ENCODE results near the gene GPR3. TPM values are rescaled to one million over a fixed set of nuclear protein-coding genes. Genes with fewer than 3 reads are reported as not detected.
"Not testable (repeated sequence)": the region's sequence is repeated elsewhere in the genome, so short reads cannot be mapped to it uniquely, and the experiment has no call there.

Gene GPR3
- total RNA-seq, 1 experiment from 2014 or later: 0.95 TPM

GRCh38 chr1:27383661-27384060 is 8.8 kb upstream of the GPR3 start:
- ATAC-seq: no peak
- H3K27ac ChIP-seq (ENCODE audit: low read length): no peak overlapping the region
- ChIA-PET POLR2A (interaction anchor here (0.5 kb wide), 1 partner anchor 9 kb away, joined by 3 read pairs; the partner anchor contains the start of gene GPR3), CTCF (interaction anchor here (0.6 kb wide), 1 partner anchor 385 kb away, joined by 4 read pairs; no protein-coding TSS in a partner anchor)
- no peak for DNase-seq (ENCODE audit: low read depth, low spot score)
- no peaks in the 10 kb centered on the region for H3K27me3 ChIP-seq (ENCODE audit: control insufficient read depth, insufficient read depth, low read length)
- in situ Hi-C loops (cut with HindIII; ENCODE audit: low pct_unique_long_range_greater_than_20kb, low sequenced_read_pairs) (no loop called here), intact Hi-C loops (cut with micrococcal nuclease; ENCODE audit: unreplicated experiment) (no loop called here)
- no TSS peak for BruUV-seq (replicated peaks)
- no peaks in the 10 kb centered on the region for H3K4me1 ChIP-seq (ENCODE audit: control insufficient read depth, insufficient read depth, low read length)
- H3K36me3 ChIP-seq (ENCODE audit: control insufficient read depth, insufficient read depth, low read length): no peaks in the 10 kb centered on the region
- TF ChIP-seq TCF7L2 (IDR thresholded peaks at IDR 0.05; ENCODE audit: low read depth, low read length) (no peak), CTCF (IDR thresholded peaks at IDR 0.05) (no peak), SIN3A (IDR thresholded peaks at IDR 0.05; ENCODE audit: borderline replicate concordance, insufficient read depth, low read depth, low read length) (no peak), POLR2AphosphoS5 (IDR thresholded peaks at IDR 0.05; ENCODE audit: low read depth, low read length) (no peak), REST (IDR thresholded peaks at IDR 0.05; ENCODE audit: insufficient read depth in 1 of 2, low read depth in 2 of 2, low read length in 1 of 2) (no peak)
- H3K9me3 ChIP-seq (ENCODE audit: control insufficient read depth, insufficient read depth, low read depth, low read length): no peaks in the 10 kb centered on the region
- H3K4me3 ChIP-seq (ENCODE audit: low read depth in 2 of 2, low read length in 2 of 2): no peak overlapping the region

GRCh38 chr1:27384797-27385196 is 7.6 kb upstream of the GPR3 start:
- CTCF ChIA-PET; H3K36me3 ChIP-seq (ENCODE audit: control insufficient read depth, insufficient read depth, low read length); H3K27ac ChIP-seq (ENCODE audit: low read length); in situ Hi-C loops (cut with HindIII; ENCODE audit: low pct_unique_long_range_greater_than_20kb, low sequenced_read_pairs); DNase-seq (ENCODE audit: low read depth, low spot score); BruUV-seq (replicated peaks); H3K27me3 ChIP-seq (ENCODE audit: control insufficient read depth, insufficient read depth, low read length); H3K4me3 ChIP-seq (ENCODE audit: low read depth in 2 of 2, low read length in 2 of 2); H3K4me1 ChIP-seq (ENCODE audit: control insufficient read depth, insufficient read depth, low read length); H3K9me3 ChIP-seq (ENCODE audit: control insufficient read depth, insufficient read depth, low read depth, low read length); ATAC-seq; POLR2A ChIA-PET; intact Hi-C loops (cut with micrococcal nuclease; ENCODE audit: unreplicated experiment): not testable (repeated sequence)

- in situ Hi-C loops (cut with HindIII; ENCODE audit: low pct_unique_long_range_greater_than_20kb, low sequenced_read_pairs) (no loop called here), intact Hi-C loops (cut with micrococcal nuclease; ENCODE audit: unreplicated experiment) (no loop called here)
- ChIA-PET POLR2A (no interaction called here), CTCF (interaction anchor here (1.2 to 2.2 kb wide), 2 partner anchors 89 to 92 kb away, joined by 5 to 10 read pairs; no protein-coding TSS in a partner anchor)
- BruUV-seq (replicated peaks): no TSS peak
- H3K4me1 ChIP-seq (ENCODE audit: control insufficient read depth, insufficient read depth, low read length): peaks cover 6% of the 10 kb centered on the region
- TF ChIP-seq REST (IDR thresholded peaks at IDR 0.05; ENCODE audit: insufficient read depth in 1 of 2, low read depth in 2 of 2, low read length in 1 of 2) (no peak), CTCF (IDR thresholded peaks at IDR 0.05) (peak; percentile 95)
- ATAC-seq (peak; percentile 37; the same call in 1 of the 2 replicates), DNase-seq (ENCODE audit: low read depth, low spot score) (peak; percentile 63)
- H3K27me3 ChIP-seq (ENCODE audit: control insufficient read depth, insufficient read depth, low read length): no peaks in the 10 kb centered on the region
- no peak overlapping the region for H3K27ac ChIP-seq (ENCODE audit: low read length)
- H3K36me3 ChIP-seq (ENCODE audit: control insufficient read depth, insufficient read depth, low read length): no peaks in the 10 kb centered on the region
- H3K4me3 ChIP-seq (ENCODE audit: low read depth in 2 of 2, low read length in 2 of 2): no peak overlapping the region
- no peaks in the 10 kb centered on the region for H3K9me3 ChIP-seq (ENCODE audit: control insufficient read depth, insufficient read depth, low read depth, low read length)
Measured at GRCh38 chr1:27388337-27389005, 4.0 kb upstream of the GPR3 start.

Data from Panc1 (cell line).